OCI-LY3 (cell line): ENCODE data around the gene ST8SIA5.

Experiments
- EZH2phosphoT487 ChIP-seq: fragments of 200-600 bp; shearing (Covaris generic); IDR thresholded peaks from 2 replicates; pipeline ENCODE4 v1.6.1; 2018; ENCODE audit warnings: antibody characterized with exemption, mixed run types, low read depth
- TF ChIP-seq, protein P1 (sequence below): fragments of 200-600, 300-600 bp; sonication (generic); IDR thresholded peaks from 2 replicates; pipeline ENCODE4 v1.5.1; 2014; ENCODE audit warnings: antibody characterized with exemption, low read length, low read depth

DNA sequence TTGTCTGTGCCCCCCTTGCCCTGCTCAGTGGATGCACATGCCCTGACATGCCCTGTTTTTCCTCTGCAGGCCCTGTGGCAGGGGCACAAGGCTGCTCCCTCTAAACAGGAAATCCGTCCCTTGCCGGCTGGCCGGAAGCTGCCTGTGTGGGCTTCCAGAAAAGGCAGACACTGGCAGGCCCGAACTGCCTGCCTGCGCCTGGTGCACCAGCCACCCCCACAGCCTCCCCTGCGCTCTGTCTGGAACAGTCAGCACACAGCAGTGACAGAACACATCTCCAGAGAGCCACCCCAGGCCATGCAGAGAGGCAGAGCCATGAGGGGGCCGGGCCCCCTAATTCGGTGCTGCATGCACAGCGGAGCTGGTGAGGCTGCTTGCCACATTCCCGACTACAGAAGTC lies 133.3 kb downstream of the ST8SIA5 start:
- TF ChIP-seq, protein P1, sequence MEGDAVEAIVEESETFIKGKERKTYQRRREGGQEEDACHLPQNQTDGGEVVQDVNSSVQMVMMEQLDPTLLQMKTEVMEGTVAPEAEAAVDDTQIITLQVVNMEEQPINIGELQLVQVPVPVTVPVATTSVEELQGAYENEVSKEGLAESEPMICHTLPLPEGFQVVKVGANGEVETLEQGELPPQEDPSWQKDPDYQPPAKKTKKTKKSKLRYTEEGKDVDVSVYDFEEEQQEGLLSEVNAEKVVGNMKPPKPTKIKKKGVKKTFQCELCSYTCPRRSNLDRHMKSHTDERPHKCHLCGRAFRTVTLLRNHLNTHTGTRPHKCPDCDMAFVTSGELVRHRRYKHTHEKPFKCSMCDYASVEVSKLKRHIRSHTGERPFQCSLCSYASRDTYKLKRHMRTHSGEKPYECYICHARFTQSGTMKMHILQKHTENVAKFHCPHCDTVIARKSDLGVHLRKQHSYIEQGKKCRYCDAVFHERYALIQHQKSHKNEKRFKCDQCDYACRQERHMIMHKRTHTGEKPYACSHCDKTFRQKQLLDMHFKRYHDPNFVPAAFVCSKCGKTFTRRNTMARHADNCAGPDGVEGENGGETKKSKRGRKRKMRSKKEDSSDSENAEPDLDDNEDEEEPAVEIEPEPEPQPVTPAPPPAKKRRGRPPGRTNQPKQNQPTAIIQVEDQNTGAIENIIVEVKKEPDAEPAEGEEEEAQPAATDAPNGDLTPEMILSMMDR, result no peak
- no peak for TF ChIP-seq EZH2phosphoT487
